Measurements from ENCODE around the gene UBL4A.

Gene UBL4A

DNA sequence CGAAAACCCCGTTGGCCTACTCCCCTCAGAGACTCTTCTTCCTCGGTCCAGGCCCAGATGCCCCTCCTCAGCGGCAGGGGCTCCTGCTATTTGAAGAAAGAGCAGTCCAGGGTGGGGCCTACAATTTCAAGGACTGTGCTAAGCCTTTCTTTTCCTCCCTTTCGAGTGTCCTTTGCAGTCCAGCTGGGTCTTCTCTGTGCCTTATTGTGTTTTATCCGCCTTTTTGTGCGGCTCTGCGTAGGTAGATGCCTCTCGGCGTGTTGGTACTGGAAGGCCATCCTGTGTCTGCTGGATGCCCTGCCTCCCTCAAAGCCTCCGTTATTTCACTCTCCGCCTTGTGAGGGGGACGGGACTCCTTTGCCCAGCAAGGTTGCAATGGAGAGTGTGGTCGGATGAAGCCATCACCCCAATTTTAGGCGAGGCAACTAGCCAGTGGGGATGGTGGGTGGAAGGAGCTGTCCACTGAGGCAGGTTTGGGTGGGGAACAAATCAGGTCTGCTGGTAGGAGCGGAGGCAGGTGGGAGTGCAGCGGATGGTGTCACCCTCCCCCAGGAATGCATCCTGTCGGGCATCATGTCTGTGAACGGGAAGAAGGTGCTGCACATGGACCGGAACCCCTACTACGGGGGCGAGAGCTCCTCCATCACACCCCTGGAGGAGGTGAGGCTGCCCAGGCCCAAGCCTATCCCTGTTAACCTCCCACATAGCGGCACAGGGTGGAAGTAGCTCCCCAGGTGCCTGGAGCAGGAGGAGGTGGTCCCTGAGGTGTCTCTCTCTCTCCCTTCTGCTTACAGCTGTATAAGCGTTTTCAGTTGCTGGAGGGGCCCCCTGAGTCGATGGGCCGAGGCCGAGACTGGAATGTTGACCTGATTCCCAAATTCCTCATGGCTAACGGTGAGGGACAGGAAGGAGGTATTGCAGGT, 48.2 kb downstream of the UBL4A start:
- no peak for DNase-seq (ENCODE audit: low read depth)

DNA sequence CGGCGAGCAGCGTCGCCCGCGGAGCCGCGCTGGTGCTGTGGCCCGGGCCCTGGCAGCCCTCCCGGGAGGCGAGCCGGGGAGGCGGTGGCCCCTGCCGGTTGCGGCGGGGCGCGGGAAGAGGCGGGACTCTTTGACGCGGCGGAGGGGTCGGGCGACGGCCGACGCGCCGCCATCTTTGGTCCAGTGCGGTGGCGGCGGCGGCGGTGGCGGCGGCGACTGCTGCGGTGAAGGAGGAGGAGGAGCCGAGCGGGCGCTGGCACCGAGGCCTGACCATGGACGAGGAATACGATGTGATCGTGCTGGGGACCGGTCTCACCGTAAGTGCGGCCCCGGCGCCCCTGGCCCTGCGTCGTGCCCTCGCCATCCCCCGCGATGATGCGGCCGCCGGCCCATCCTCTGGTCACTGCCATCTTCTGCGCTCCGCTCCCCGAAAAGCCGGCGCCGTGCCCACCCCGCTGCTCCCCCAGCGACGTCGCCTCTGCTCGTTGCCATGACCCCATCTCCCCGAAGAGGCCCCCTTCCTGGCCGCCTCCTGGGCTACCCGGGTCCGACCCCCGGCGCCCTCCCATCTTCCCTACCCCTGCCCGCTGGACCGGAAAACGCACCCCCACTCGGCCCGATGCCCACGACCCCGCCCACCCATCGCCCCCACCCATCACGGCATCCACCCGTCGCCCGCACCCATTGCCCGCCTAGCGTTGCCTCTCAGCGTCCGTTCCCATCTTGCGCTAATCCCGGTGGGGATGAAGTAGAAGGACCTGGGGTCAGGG, 49.2 kb downstream of the UBL4A start, which contains the start of gene GDI1:
Gene GDI1, plus strand, starts transcription at position 172 of the 770 bp plus-strand sequence. Its CDS starts 101 bp downstream, at position 273.
- no peak for DNase-seq (ENCODE audit: low read depth)

DNA sequence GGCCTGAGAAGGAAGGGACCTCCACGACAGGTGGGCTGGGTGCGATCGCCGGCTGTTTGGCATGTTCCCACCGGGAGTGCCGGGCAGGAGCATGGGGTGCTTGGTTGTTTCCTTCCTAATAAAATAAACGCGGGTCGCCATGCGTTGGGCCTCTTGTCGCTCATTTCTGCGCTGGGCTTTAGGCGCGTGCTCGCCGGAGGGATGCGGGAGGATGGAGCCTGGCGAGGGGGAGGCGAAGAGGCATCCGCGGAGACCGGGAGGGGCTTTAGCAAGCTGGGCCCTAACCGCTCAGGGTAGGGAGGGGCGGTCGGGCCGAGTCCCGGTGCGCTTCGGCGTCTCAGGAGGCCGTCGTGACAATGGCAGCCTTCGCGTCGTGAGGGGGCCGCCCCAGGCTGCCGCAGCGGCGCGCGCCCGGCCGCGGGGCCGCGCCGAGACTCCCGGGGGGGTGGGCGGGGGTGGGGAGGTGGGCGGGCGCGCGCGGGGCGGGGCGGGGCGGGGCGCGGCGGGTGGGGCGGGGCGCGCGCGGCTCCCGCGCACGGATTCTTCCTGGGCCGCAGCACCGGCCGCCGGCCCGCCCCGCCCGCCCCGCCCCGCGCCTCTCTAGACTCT, 49.9 kb downstream of the UBL4A start:
- no peak for DNase-seq (ENCODE audit: low read depth)

DNA sequence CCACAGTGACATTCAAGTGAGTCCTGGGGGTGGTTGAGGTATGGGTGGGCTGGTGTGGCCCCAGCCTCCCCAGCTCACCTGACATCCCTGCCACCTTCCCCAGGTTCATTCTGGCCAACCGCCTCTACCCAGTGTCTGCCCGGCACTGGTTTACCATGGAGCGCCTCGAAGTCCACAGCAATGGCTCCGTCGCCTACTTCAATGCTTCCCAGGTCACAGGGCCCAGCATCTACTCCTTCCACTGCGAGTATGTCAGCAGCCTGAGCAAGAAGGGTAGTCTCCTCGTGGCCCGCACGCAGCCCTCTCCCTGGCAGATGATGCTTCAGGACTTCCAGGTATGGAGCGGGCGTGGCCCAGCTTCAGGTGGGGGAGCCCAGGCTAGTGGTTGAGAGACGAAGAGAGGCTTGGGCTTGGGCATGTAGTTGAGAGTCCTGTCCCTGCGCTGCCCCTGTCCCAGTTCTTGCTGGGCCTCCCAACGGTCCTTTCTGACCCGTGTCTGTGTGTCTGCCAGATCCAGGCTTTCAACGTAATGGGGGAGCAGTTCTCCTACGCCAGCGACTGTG, 51.2 kb downstream of the UBL4A start:
- no peak for DNase-seq (ENCODE audit: low read depth)

DNA sequence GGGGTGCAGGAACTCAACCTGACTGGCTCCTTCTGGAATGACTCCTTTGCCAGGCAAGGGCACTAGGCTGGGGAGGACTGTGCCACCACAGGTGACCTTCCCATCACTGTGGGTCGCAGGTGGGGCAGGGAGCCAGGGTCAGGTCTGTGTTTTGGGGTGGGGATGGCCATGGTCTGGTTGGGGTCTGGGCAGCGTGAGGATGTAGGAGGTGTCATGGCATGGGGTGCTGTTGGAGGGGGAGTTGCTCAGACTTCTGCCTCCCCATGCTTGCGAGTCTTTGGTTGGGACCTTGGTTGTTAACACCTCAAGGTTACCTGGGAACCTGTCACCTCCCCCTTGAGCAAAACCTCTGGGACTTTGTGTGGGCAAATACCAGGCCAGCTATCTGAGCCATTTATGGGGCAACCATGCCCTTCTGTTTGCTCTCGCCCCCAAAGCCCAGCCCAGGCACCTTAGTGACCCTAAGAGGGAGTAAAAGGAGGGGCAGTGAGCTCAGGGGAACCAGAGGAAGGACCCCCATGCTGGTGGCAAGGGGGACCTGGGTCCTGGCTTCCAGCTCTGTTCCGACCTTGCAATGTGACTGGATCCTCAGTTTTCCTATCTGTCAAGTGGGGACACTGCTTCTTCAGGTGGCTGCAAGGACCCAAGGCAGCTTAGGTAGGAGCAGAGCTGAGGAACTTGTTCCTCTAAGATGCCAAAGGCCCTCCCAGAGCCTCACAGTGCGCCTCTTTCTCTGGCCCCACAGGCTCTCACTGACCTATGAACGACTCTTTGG, 51.8 kb downstream of the UBL4A start:
- DNase-seq (ENCODE audit: low read depth): no peak
